Fibroblast of pulmonary artery (primary cell): ENCODE measurements around the gene TMIGD3.
A peak's percentile ranks its signal among the peaks of the same experiment; 100 is the strongest.

Experiments
- DNase-seq: peaks from one replicate; pipeline ENCODE4 v3.0.0-alpha.2; 2010; ENCODE audit warnings: low read depth
- H3K4me3 ChIP-seq: replicated peaks from 2 replicates; pipeline ENCODE4 v1.5.1; 2011; ENCODE audit warnings: low read depth, mild to moderate bottlenecking, control low read depth, low read length, moderate library complexity
- CTCF ChIP-seq: IDR thresholded peaks from 2 replicates; pipeline ENCODE4 v1.5.1; 2011; ENCODE audit warnings: mild to moderate bottlenecking, control low read depth, low read length, inconsistent platforms; ENCODE audit errors: missing control alignments

The TMIGD3 gene

GRCh38 chr1:111497592-111497991, 5.8 kb downstream of the TMIGD3 start:
- TF ChIP-seq CTCF, result no peak
- H3K4me3 ChIP-seq, result no peak overlapping the region
- no peak for DNase-seq

- H3K4me3 ChIP-seq, result no peak overlapping the region
- no peak for TF ChIP-seq CTCF
- no peak for DNase-seq
Measured at GRCh38 chr1:111496398-111496797, 7.0 kb downstream of the TMIGD3 start.

DNA sequence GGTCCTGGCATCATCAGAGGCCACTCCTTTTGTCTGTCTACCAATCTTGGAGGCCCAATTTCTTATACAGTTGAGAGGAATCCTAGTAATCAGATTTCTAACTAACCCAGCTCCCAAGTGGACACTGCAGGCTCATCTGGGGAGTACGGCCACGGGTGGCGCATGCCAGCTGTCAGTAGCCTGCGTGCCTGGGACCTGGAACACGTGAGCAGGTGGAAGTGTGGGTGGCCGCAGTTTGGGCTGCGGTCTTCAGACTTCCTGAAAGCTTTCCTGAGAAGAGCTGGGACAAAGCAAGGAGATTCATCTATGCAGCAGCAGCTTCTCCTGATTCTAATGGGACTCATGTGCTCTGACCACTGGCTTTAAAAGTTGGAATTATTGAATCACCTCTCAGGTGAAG, 12.4 kb downstream of the TMIGD3 start:
- no peak for DNase-seq
- no peak for TF ChIP-seq CTCF
- no peak overlapping the region for H3K4me3 ChIP-seq

DNA sequence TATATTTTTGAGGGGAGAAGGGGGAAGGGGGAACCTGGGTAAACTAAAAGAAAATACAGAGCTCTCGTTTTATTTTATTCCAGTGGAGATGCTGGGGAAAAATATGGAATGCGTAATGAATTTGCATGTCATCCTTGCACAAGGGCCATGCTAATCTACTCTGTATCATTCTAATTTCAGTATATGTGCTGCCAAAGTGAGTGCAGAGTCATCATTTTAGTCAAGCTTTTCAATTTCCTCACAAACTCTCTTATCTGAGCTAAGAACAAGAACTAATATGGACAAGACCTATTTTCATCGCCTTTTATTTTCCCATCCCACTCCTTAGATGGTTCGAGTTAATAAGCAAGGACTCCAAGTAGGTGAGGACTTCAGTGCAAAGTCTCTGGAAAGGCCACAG, 13.2 kb downstream of the TMIGD3 start:
- no peak overlapping the region for H3K4me3 ChIP-seq
- peak; percentile 11 for DNase-seq
- TF ChIP-seq CTCF, result no peak

- peak; percentile 64 for DNase-seq
- TF ChIP-seq CTCF, result no peak
Measured at GRCh38 chr1:111489604-111490003, 13.8 kb downstream of the TMIGD3 start.

GRCh38 chr1:111488669-111489068, 14.8 kb downstream of the TMIGD3 start:
- no peak for DNase-seq
- no peak for TF ChIP-seq CTCF
- no peak overlapping the region for H3K4me3 ChIP-seq

More at GRCh38 chr1:111489604-111490003, 13.8 kb downstream of the TMIGD3 start:
- no peak overlapping the region for H3K4me3 ChIP-seq

DNA sequence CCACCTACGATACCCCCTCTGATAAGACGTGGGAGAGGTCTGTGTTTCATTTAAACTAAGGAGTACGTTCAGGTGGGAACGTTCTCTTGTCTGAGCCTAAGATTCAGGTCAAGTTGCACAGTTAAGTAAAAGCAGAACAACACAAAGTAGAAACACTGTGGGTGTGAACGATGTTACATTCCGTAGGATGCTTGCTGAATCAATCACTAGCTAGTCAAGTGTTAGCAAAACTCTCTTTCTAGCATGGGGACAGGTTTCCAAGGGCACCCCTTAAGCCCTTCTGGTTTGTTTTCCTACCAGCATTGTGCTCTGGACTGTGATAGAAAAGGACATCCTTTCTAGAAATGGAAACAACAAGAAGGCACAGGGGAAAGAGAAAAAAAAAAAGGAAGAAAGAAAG, 16.3 kb downstream of the TMIGD3 start:
- TF ChIP-seq CTCF, result no peak
- no peak for DNase-seq
- H3K4me3 ChIP-seq, result no peak overlapping the region
